HL-60 (cell line): ENCODE measurements around the gene TNIK.

Experiments used
- DNase-seq, 2 experiments: peaks; one replicate each; pipeline ENCODE4 v3.0.0-alpha.2; 2010 to 2020; ENCODE audit warnings: low read depth in 1 of 2, low spot score in 1 of 2
- H3K27ac ChIP-seq: fragments of 250-450 bp; sonication (Bioruptor Pico); replicated peaks from 2 replicates; pipeline ENCODE4 v1.5.1; 2020; ENCODE audit warnings: mild to moderate bottlenecking, moderate library complexity
- H3K27me3 ChIP-seq: fragments of 250-450 bp; sonication (Bioruptor Pico); 2 replicates; pipeline ENCODE4 v1.5.1; 2021; ENCODE audit warnings: mild to moderate bottlenecking, moderate library complexity; ENCODE audit not compliant: insufficient read depth, poor library complexity, severe bottlenecking
- H3K4me3 ChIP-seq: replicated peaks from 2 replicates; pipeline ENCODE4 v1.5.1; 2011; ENCODE audit warnings: mild to moderate bottlenecking, control low read depth, low read length; ENCODE audit not compliant: insufficient read depth
- GABPA ChIP-seq: IDR thresholded peaks from 2 replicates; pipeline ENCODE4 v1.6.1; 2012; ENCODE audit warnings: low read depth
- POLR2AphosphoS5 ChIP-seq: IDR thresholded peaks from 2 replicates; pipeline ENCODE4 v1.6.1; 2012; ENCODE audit warnings: low read depth
- REST ChIP-seq: IDR thresholded peaks from 2 replicates; pipeline ENCODE4 v1.6.1; 2012; ENCODE audit warnings: low read depth; ENCODE audit not compliant: insufficient replicate concordance
- SPI1 ChIP-seq: IDR thresholded peaks from 2 replicates; pipeline ENCODE4 v1.6.1; 2012; ENCODE audit warnings: low read depth, mild to moderate bottlenecking, borderline replicate concordance
- TF ChIP-seq, protein P1 (sequence below): IDR thresholded peaks from one replicate; pipeline ENCODE4 v1.5.1; 2011; ENCODE audit warnings: low read length, control low read depth, inconsistent platforms; ENCODE audit not compliant: insufficient read depth

TNIK gene

DNA sequence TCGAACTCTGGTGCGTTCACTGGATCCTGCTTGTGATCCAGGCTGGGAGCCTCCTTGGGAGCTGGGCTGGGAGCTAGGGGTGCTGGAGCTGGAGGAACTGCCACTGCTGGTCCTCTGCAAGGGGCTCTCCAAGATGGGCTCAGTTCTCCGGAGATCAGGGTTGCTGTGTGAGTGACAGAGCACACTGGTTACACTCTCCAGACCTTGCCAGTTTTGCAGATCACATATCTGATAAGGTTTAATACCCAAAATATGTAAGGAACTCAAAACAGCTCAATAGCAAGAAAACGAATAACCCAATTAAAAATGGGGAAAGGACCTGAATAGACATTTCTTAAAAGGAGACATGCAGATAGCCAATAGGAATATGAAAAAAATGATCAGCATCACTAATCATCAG, 349.5 kb downstream of the TNIK start:
- no peak overlapping the region for H3K4me3 ChIP-seq
- no peaks in the 10 kb centered on the region for H3K27me3 ChIP-seq
- DNase-seq, result no peak
- no peak overlapping the region for H3K27ac ChIP-seq
- TF ChIP-seq, protein P1, sequence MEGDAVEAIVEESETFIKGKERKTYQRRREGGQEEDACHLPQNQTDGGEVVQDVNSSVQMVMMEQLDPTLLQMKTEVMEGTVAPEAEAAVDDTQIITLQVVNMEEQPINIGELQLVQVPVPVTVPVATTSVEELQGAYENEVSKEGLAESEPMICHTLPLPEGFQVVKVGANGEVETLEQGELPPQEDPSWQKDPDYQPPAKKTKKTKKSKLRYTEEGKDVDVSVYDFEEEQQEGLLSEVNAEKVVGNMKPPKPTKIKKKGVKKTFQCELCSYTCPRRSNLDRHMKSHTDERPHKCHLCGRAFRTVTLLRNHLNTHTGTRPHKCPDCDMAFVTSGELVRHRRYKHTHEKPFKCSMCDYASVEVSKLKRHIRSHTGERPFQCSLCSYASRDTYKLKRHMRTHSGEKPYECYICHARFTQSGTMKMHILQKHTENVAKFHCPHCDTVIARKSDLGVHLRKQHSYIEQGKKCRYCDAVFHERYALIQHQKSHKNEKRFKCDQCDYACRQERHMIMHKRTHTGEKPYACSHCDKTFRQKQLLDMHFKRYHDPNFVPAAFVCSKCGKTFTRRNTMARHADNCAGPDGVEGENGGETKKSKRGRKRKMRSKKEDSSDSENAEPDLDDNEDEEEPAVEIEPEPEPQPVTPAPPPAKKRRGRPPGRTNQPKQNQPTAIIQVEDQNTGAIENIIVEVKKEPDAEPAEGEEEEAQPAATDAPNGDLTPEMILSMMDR, result no peak
- TF ChIP-seq SPI1 (no peak), REST (no peak), POLR2AphosphoS5 (no peak), GABPA (no peak)

DNA sequence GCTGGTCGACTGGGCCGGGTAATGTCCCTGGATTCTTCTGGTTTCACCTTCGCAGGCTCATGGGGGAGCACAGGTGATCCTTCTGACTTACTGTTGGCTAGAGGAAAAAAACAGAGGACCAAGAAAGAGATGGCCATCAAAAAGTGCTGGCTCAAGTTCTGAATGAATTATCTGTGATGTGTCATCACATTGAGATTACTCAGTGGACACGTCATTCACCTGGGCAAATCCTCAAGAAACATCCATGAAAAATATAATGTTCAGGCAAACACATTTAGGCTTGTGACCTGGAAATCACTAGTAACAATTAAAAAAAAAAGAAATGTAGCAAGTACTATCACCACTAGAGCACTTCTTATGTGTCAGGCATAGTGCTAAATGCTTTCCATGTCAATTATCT, 352.1 kb downstream of the TNIK start:
- no peak overlapping the region for H3K4me3 ChIP-seq
- TF ChIP-seq GABPA (no peak), REST (no peak), SPI1 (no peak), POLR2AphosphoS5 (no peak)
- TF ChIP-seq, protein P1, result no peak
- no peak for DNase-seq
- peaks cover 2% of the 10 kb centered on the region for H3K27me3 ChIP-seq
- H3K27ac ChIP-seq, result no peak overlapping the region

DNA sequence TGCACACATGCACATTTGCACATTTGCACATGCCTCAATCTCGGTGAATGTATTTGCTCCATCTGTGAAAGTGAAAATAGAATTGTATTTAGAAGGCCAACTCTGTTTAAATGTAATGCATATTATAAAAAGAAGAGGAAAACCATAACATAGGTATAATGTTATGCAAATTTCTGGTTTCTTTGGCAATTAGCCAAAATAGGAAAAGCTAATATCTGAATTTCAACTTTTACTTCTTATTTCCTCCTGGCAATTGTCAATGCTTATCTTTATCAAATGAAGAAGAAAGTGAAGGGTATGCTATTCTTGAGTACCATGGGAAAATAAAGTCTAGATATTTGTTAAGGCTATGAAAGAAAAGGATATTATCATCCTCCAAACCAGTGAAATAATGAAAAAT, 357.0 kb downstream of the TNIK start:
- TF ChIP-seq, protein P1, result no peak
- no peak for TF ChIP-seq REST
- TF ChIP-seq GABPA, result no peak
- TF ChIP-seq POLR2AphosphoS5, result no peak
- no peak for TF ChIP-seq SPI1
- no peak overlapping the region for H3K4me3 ChIP-seq
- no peak for DNase-seq

More for the DNA sequence above, 357.0 kb downstream of the TNIK start:
- Histone ChIP-seq H3K27me3 (peaks cover 2% of the 10 kb centered on the region), H3K27ac (no peak overlapping the region)
